H1 (cell line): ENCODE results near the gene OR14J1. TPM values are rescaled to one million over a fixed set of nuclear protein-coding genes. Genes with fewer than 3 reads are reported as not detected.
"Not testable (repeated sequence)": the region's sequence is repeated elsewhere in the genome, so short reads cannot be mapped to it uniquely, and the experiment has no call there.

ENCODE experiments used
- CTCF ChIA-PET: fragments of 300-600 bp; sonication (Branson Sonifier 250); formaldehyde crosslinking; loops from one replicate; lab custom pipeline; 2021; ENCODE audit not compliant: partially characterized antibody; lab: Charles Lee
- POLR2A ChIA-PET: fragments of 300-600 bp; sonication (Branson Sonifier 250); formaldehyde crosslinking; loops from one replicate; lab custom pipeline; 2021; ENCODE audit warnings: inconsistent platforms; ENCODE audit not compliant: partially characterized antibody; lab: Charles Lee
- DNase-seq, 2 experiments: peaks; one replicate each; pipeline versions ENCODE4 v3.0.0 to v3.0.0-alpha.2; 2010 to 2022; ENCODE audit warnings: low spot score in 2 of 2, low read depth in 1 of 2, mixed read lengths in 1 of 2
- FAIRE-seq: peaks from 2 replicates; lab custom pipeline; 2011; peaks lifted over from hg19 to GRCh38; lab: Jason Lieb, UNC
- H2AFZ ChIP-seq: 2 replicates; pipeline ENCODE4 v1.8.1; 2012; ENCODE audit warnings: low read length, inconsistent platforms
- H2AK5ac ChIP-seq: 2 replicates; pipeline ENCODE4 v1.6.1; 2013; ENCODE audit warnings: low read depth, low read length
- H2BK120ac ChIP-seq: replicated peaks from 2 replicates; pipeline ENCODE3; 2013; ENCODE audit warnings: low read depth, low read length, inconsistent platforms
- H2BK12ac ChIP-seq: 2 replicates; pipeline ENCODE4 v1.6.1; 2013; ENCODE audit warnings: low read depth, low read length
- H2BK15ac ChIP-seq: 2 replicates; pipeline ENCODE4 v1.6.1; 2013; ENCODE audit warnings: low read length
- H2BK20ac ChIP-seq: 2 replicates; pipeline ENCODE4 v1.6.1; 2013; ENCODE audit warnings: low read length
- H2BK5ac ChIP-seq: 2 replicates; pipeline ENCODE4 v1.6.1; 2013; ENCODE audit warnings: low read depth, low read length
- H3K14ac ChIP-seq: 2 replicates; pipeline ENCODE4 v1.6.1; 2013; ENCODE audit warnings: inconsistent platforms; ENCODE audit not compliant: insufficient read length
- H3K18ac ChIP-seq: 2 replicates; pipeline ENCODE4 v1.6.1; 2013; ENCODE audit warnings: low read length; ENCODE audit errors: extremely low read depth
- H3K23ac ChIP-seq: 2 replicates; pipeline ENCODE4 v1.6.1; 2013; ENCODE audit warnings: inconsistent platforms; ENCODE audit not compliant: insufficient read length
- H3K23me2 ChIP-seq: 2 replicates; pipeline ENCODE4 v1.6.1; 2013; ENCODE audit warnings: low read depth, low read length
- H3K27ac ChIP-seq: 2 replicates; pipeline ENCODE4 v1.6.1; 2011; ENCODE audit warnings: low read depth, low read length, inconsistent platforms
- H3K27me3 ChIP-seq, 4 experiments: replicated peaks in 1 of 4; 1 replicate in 1 of 4; 2 replicates in 3 of 4; pipeline versions ENCODE4 v1.6.1 to v1.8.1; 2011 to 2013; ENCODE audit warnings: low read length in 3 of 4, mild to moderate bottlenecking in 3 of 4, inconsistent platforms in 2 of 4, mixed read lengths in 2 of 4, moderate library complexity in 1 of 4; ENCODE audit not compliant: control insufficient read depth in 3 of 4, insufficient read depth in 3 of 4; ENCODE audit errors: extremely low read depth in 1 of 4
- H3K36me3 ChIP-seq, 4 experiments: 2 replicates each; pipeline versions ENCODE4 v1.6.1 to v1.8.1; 2011 to 2013; ENCODE audit warnings: mild to moderate bottlenecking in 4 of 4, low read length in 3 of 4, moderate library complexity in 2 of 4, control low read depth in 1 of 4, inconsistent platforms in 1 of 4; ENCODE audit not compliant: insufficient read depth in 4 of 4, control insufficient read depth in 2 of 4
- H3K4ac ChIP-seq: replicated peaks from 2 replicates; pipeline ENCODE3; 2013; ENCODE audit warnings: low read length, low read depth, mixed read lengths, inconsistent platforms; ENCODE audit not compliant: insufficient read length
- H3K4me1 ChIP-seq, 4 experiments: replicated peaks in 1 of 4; 1 replicate in 1 of 4; 2 replicates in 3 of 4; pipeline versions ENCODE4 v1.6.1 to v1.8.1; 2011 to 2013; ENCODE audit warnings: low read length in 3 of 4, inconsistent platforms in 2 of 4, mixed read lengths in 1 of 4; ENCODE audit not compliant: insufficient read depth in 4 of 4, control insufficient read depth in 3 of 4
- H3K4me2 ChIP-seq, 2 experiments: 2 replicates each; pipeline versions ENCODE4 v1.6.1 to v1.8.1; 2011 to 2013; ENCODE audit warnings: low read depth in 2 of 2, low read length in 2 of 2, control low read depth in 1 of 2, inconsistent platforms in 1 of 2, mild to moderate bottlenecking in 1 of 2; ENCODE audit not compliant: insufficient read depth in 1 of 2
- H3K4me3 ChIP-seq, 4 experiments: fragments of 200-600, 300-600 bp in 1 of 4; sonication (generic), shearing (Covaris generic), sonication (Bioruptor Twin) in 1 of 4; 2 replicates each; pipeline versions ENCODE4 v1.5.1 to v1.8.1; 2011 to 2016; ENCODE audit warnings: low read length in 4 of 4, low read depth in 3 of 4, control low read depth in 2 of 4, inconsistent platforms in 2 of 4, mild to moderate bottlenecking in 2 of 4, mixed read lengths in 1 of 4, moderate library complexity in 1 of 4; ENCODE audit not compliant: insufficient read depth in 2 of 4; ENCODE audit errors: extremely low read depth in 1 of 4
- H3K56ac ChIP-seq: replicated peaks from 2 replicates; pipeline ENCODE3; 2013; ENCODE audit warnings: low read depth, mild to moderate bottlenecking, mixed read lengths, low read length, inconsistent platforms; ENCODE audit not compliant: insufficient read length
- H3K79me1 ChIP-seq: 2 replicates; pipeline ENCODE4 v1.6.1; 2013; ENCODE audit warnings: low read depth, low read length, control low read depth
- H3K79me2 ChIP-seq, 2 experiments: 2 replicates each; pipeline versions ENCODE4 v1.6.1 to v1.8.1; 2012 to 2013; ENCODE audit warnings: low read length in 2 of 2, mild to moderate bottlenecking in 2 of 2, inconsistent platforms in 1 of 2; ENCODE audit not compliant: insufficient read depth in 2 of 2, control insufficient read depth in 1 of 2
- H3K9ac ChIP-seq, 4 experiments: replicated peaks in 1 of 4; 1 replicate in 1 of 4; 2 replicates in 3 of 4; pipeline versions ENCODE4 v1.6.1 to v1.8.1; 2011 to 2013; ENCODE audit warnings: low read depth in 3 of 4, low read length in 3 of 4, control low read depth in 2 of 4, mild to moderate bottlenecking in 2 of 4, moderate library complexity in 2 of 4, inconsistent platforms in 1 of 4; ENCODE audit errors: extremely low read depth in 1 of 4
- H3K9me3 ChIP-seq, 2 experiments: 2 replicates each; pipeline versions ENCODE4 v1.6.1 to v1.8.1; 2012 to 2013; ENCODE audit warnings: mild to moderate bottlenecking in 2 of 2, moderate library complexity in 2 of 2, control low read depth in 1 of 2, inconsistent platforms in 1 of 2, low read depth in 1 of 2, low read length in 1 of 2, mixed read lengths in 1 of 2; ENCODE audit not compliant: insufficient read depth in 2 of 2
- H4K20me1 ChIP-seq, 2 experiments: replicated peaks in 1 of 2; 2 replicates each; pipeline versions ENCODE3 to v1.8.1; 2011 to 2013; ENCODE audit warnings: inconsistent platforms in 2 of 2, low read length in 2 of 2, mild to moderate bottlenecking in 1 of 2; ENCODE audit not compliant: insufficient read depth in 2 of 2, control insufficient read depth in 1 of 2
- H4K5ac ChIP-seq: 2 replicates; pipeline ENCODE4 v1.6.1; 2013; ENCODE audit warnings: low read length, low read depth, mixed read lengths, inconsistent platforms; ENCODE audit not compliant: insufficient read length
- H4K8ac ChIP-seq: 2 replicates; pipeline ENCODE4 v1.8.0; 2013; ENCODE audit warnings: mild to moderate bottlenecking, moderate library complexity, low read length, inconsistent platforms; ENCODE audit not compliant: insufficient read depth; ENCODE audit errors: extremely low read depth
- H4K91ac ChIP-seq: replicated peaks from 2 replicates; pipeline ENCODE3; 2013; ENCODE audit warnings: low read length, mixed read lengths, inconsistent platforms; ENCODE audit not compliant: insufficient read length
- polyA plus RNA-seq, 7 experiments: library from polyadenylated mRNA; depleted of rRNA in 3 of 7; stranded (reverse) in 5 of 7; unstranded in 2 of 7; fragments of >200 nt in 5 of 7; fragments of 200-250 nt in 2 of 7; gene quantifications; 1 replicate in 5 of 7; 2 replicates in 1 of 7; 4 replicates in 1 of 7; pipeline versions ENCODE4 v1.2.1 to v1.2.3, GENCODE V29; 2011 to 2013; ENCODE audit warnings: missing spikeins in 2 of 7, mixed read lengths in 2 of 7
- total RNA-seq: library from RNA; stranded (reverse); fragmentation: NEBNext Ultra II Directional; extraction: Animal tissue kit (Norgen Biotek cat#: 25700); gene quantifications from 2 replicates; pipeline ENCODE4 v1.2.1, GENCODE V29; 2021

Gene OR14J1
- total and polyA plus RNA-seq, 2 of the 8 experiments (the other 6 are each of a cell fraction or from before 2014, with no cell fraction given), result not detected

GRCh38 chr6:29323332-29323731 lies 21.8 kb downstream of the OR14J1 start:
- H2BK120ac ChIP-seq, CTCF ChIA-PET, H2AK5ac ChIP-seq, H3K79me1 ChIP-seq, H3K4ac ChIP-seq, H2BK15ac ChIP-seq, H3K4me1 ChIP-seq, H4K8ac ChIP-seq, H3K9me3 ChIP-seq, H2BK5ac ChIP-seq, FAIRE-seq, H3K18ac ChIP-seq, H3K56ac ChIP-seq, H2AFZ ChIP-seq, POLR2A ChIA-PET, H2BK20ac ChIP-seq, H3K79me2 ChIP-seq, H2BK12ac ChIP-seq, H3K36me3 ChIP-seq, H3K27ac ChIP-seq, H4K5ac ChIP-seq, H3K4me3 ChIP-seq, H4K91ac ChIP-seq, H3K23ac ChIP-seq, H3K23me2 ChIP-seq, H3K9ac ChIP-seq, H3K4me2 ChIP-seq, H3K14ac ChIP-seq, H4K20me1 ChIP-seq, DNase-seq, H3K27me3 ChIP-seq: not testable (repeated sequence)
